ENCODE results near the gene GUCY1A1. TPM values are rescaled to one million over a fixed set of nuclear protein-coding genes. Genes with fewer than 3 reads are reported as not detected.

GUCY1A1 gene
- total RNA-seq, 1 donor from 2014 or later = 0.44 TPM

DNA sequence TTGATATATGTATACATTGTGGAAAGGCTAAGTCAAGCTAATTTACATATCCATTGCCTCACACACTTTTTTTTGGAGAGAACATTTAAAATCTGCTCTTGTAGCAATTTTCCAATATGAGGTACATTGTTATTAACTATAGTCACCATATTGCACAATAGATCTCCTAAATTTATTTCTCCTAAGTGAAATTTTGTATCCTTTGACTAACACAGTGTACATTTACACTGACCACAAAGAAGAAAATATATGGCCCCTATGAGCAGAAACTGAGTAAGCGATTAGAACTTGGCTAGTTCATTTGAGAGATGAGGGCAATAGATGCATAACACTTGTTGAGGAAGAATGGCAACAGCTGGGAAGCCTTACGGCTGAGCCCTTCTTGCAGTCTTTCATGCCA lies 71.9 kb downstream of the GUCY1A1 start:
- peaks cover 3% of the 10 kb centered on the region for H3K9me3 Mint-ChIP-seq

DNA sequence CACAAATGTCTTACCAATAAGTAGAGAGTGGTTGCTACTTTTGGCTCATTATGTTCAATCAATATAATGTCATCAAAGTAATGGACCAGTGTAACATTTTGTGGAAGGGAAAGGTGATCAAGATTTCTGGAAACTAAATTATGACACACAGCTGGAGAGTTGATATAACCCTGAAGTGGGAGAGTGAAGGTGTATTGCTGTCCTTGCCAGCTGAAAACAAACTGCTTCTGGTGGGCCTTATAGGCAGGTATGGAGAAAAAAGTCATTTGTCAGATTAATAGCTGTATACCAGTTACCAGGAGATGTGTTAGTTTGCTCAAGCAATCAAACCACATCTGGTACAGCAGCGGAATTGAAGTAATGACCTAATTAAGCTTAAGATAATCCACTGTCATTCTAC lies 74.9 kb downstream of the GUCY1A1 start:
- no peak for DNase-seq (ENCODE audit: low read depth, low spot score)

More for the DNA sequence above, 71.9 kb downstream of the GUCY1A1 start:
- DNase-seq (ENCODE audit: low read depth, low spot score) = no peak
- H3K36me3 Mint-ChIP-seq (ENCODE audit: low read depth) = no peaks in the 10 kb centered on the region
- no peaks in the 10 kb centered on the region for H3K4me1 Mint-ChIP-seq
- no peaks in the 10 kb centered on the region for H3K27me3 Mint-ChIP-seq (ENCODE audit: low read depth)
- no peak overlapping the region for H3K4me3 Mint-ChIP-seq
- TF ChIP-seq, protein P1, sequence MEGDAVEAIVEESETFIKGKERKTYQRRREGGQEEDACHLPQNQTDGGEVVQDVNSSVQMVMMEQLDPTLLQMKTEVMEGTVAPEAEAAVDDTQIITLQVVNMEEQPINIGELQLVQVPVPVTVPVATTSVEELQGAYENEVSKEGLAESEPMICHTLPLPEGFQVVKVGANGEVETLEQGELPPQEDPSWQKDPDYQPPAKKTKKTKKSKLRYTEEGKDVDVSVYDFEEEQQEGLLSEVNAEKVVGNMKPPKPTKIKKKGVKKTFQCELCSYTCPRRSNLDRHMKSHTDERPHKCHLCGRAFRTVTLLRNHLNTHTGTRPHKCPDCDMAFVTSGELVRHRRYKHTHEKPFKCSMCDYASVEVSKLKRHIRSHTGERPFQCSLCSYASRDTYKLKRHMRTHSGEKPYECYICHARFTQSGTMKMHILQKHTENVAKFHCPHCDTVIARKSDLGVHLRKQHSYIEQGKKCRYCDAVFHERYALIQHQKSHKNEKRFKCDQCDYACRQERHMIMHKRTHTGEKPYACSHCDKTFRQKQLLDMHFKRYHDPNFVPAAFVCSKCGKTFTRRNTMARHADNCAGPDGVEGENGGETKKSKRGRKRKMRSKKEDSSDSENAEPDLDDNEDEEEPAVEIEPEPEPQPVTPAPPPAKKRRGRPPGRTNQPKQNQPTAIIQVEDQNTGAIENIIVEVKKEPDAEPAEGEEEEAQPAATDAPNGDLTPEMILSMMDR (conservative IDR thresholded peaks at IDR 0.05) = no peak
- H3K27ac Mint-ChIP-seq (ENCODE audit: unreplicated experiment) = no peak overlapping the region

DNA sequence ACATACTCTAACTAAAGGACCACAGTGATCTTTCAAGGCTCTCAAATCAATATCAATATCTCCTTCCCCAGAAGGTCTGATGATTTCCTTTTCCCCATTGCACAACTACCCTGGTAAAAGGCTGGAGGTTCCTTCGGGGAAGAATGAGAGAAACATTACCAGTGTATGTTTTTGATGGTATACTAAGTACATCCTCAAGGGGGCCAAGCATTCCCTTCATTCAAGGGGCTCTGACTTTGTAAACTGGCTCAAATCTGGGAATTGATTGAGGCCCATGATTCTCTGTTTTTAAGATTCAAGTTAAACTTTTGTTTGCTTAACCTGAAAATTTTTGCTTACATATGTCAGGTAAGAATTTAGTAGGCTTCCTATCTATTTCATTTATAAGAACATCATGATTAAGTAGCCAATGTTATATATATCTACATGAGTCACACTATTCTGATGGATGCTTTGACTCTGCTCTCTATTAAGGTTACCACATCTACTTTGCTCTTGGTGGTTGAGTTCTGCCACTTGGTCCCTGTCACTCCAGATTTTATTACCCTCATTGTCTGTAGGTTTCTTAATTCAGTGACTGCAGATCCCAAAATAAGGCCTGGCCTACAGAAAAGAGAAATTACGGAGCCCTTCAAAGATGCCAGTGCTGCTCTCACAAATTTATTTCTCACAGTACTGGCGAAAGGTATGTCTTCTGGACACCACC lies 75.8 kb downstream of the GUCY1A1 start:
- no peak overlapping the region for H3K4me3 Mint-ChIP-seq
- TF ChIP-seq, protein P1 (conservative IDR thresholded peaks at IDR 0.05) = peak; percentile 28
- no peaks in the 10 kb centered on the region for H3K36me3 Mint-ChIP-seq (ENCODE audit: low read depth)
- H3K27me3 Mint-ChIP-seq (ENCODE audit: low read depth) = no peaks in the 10 kb centered on the region
- H3K27ac Mint-ChIP-seq (ENCODE audit: unreplicated experiment) = no peak overlapping the region
- H3K4me1 Mint-ChIP-seq = no peaks in the 10 kb centered on the region
- H3K9me3 Mint-ChIP-seq = peaks cover 3% of the 10 kb centered on the region
- DNase-seq (ENCODE audit: low read depth, low spot score) = no peak

More for the DNA sequence above, 74.9 kb downstream of the GUCY1A1 start:
- Mint-ChIP-seq H3K27ac (ENCODE audit: unreplicated experiment) (no peak overlapping the region), H3K4me3 (no peak overlapping the region), H3K36me3 (ENCODE audit: low read depth) (no peaks in the 10 kb centered on the region), H3K9me3 (peaks cover 3% of the 10 kb centered on the region), H3K27me3 (ENCODE audit: low read depth) (no peaks in the 10 kb centered on the region), H3K4me1 (no peaks in the 10 kb centered on the region)
- TF ChIP-seq, protein P1 (conservative IDR thresholded peaks at IDR 0.05) = no peak

DNA sequence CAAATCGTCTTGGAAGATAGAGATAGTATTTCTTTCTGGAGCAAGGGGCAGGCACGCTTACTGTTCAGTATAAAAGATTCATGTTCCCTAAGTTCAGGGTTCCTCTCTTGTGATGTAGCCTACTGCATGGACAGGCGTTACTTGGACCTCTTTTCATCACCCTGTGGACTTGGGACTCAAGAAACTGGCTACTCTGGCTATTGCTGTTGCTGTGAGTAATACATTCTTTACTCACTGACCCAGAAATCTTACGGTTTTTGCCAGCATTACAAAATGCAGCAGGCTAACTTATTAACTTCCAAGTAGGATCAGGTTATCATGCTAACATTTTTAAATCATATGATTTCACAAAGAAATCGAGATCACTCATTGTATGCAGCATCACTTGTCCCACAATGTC lies 79.3 kb downstream of the GUCY1A1 start:
- no peaks in the 10 kb centered on the region for H3K4me1 Mint-ChIP-seq
- H3K27ac Mint-ChIP-seq (ENCODE audit: unreplicated experiment) = no peak overlapping the region
- no peak overlapping the region for H3K4me3 Mint-ChIP-seq
- H3K36me3 Mint-ChIP-seq (ENCODE audit: low read depth) = no peaks in the 10 kb centered on the region
- DNase-seq (ENCODE audit: low read depth, low spot score) = no peak
- peaks cover 3% of the 10 kb centered on the region for H3K9me3 Mint-ChIP-seq
- H3K27me3 Mint-ChIP-seq (ENCODE audit: low read depth) = no peaks in the 10 kb centered on the region
- TF ChIP-seq, protein P1 (conservative IDR thresholded peaks at IDR 0.05) = no peak

DNA sequence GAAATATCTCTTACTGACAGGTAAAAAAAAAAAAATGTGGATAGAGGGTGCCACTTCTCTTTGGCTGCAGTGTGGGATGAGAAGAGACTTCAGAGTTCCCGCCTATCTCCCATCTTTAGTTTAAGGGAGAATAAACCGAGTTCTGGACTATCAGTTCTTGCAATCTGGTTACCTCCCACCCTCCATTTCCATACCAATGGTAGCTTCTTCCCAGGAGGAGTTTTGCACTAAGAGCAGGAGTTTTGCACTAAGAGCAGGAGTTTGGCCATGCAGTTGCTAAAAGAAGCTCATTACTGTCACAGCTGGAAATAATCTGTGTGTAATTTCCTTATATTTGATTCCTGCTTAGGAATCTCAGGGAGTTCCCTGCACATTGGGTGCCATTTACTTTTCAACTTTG lies 81.4 kb downstream of the GUCY1A1 start:
- no peak for DNase-seq (ENCODE audit: low read depth, low spot score)
- TF ChIP-seq, protein P1 (conservative IDR thresholded peaks at IDR 0.05) = no peak
- no peaks in the 10 kb centered on the region for H3K4me1 Mint-ChIP-seq
- H3K27me3 Mint-ChIP-seq (ENCODE audit: low read depth) = no peaks in the 10 kb centered on the region
- H3K4me3 Mint-ChIP-seq = no peak overlapping the region
- peaks cover 2% of the 10 kb centered on the region for H3K9me3 Mint-ChIP-seq
- no peak overlapping the region for H3K27ac Mint-ChIP-seq (ENCODE audit: unreplicated experiment)
- H3K36me3 Mint-ChIP-seq (ENCODE audit: low read depth) = no peaks in the 10 kb centered on the region
